HG02763 (cell line): ENCODE measurements around the gene PRR33.
"Not testable (repeated sequence)": the region's sequence is repeated elsewhere in the genome, so short reads cannot be mapped to it uniquely, and the experiment has no call there.

Experiments
- ATAC-seq: cut with Tn5 transposase; IDR thresholded peaks from one replicate; pipeline ENCODE4 v1.9.1; 2021; ENCODE audit warnings: mild to moderate bottlenecking, moderate library complexity; ENCODE audit not compliant: unreplicated experiment

The PRR33 gene

GRCh38 chr11:1889941-1890855, 1.5 kb downstream of the PRR33 start:
- no peak for ATAC-seq

GRCh38 chr11:1889224-1889930, 2.3 kb downstream of the PRR33 start:
- no peak for ATAC-seq

GRCh38 chr11:1888811-1889210, 2.9 kb downstream of the PRR33 start:
- no peak for ATAC-seq

GRCh38 chr11:1888347-1888753, 3.3 kb downstream of the PRR33 start:
- no peak for ATAC-seq

- no peak for ATAC-seq
Observed at GRCh38 chr11:1887451-1888346, 4.0 kb downstream of the PRR33 start.

GRCh38 chr11:1886551-1886950, 5.1 kb downstream of the PRR33 start:
- ATAC-seq: not testable (repeated sequence)

GRCh38 chr11:1884303-1884700, 7.4 kb downstream of the PRR33 start:
- no peak for ATAC-seq

- ATAC-seq: no peak
Observed at GRCh38 chr11:1883346-1884302, 8.1 kb downstream of the PRR33 start.

- no peak for ATAC-seq
Observed at GRCh38 chr11:1882265-1883238, 9.1 kb downstream of the PRR33 start.

GRCh38 chr11:1881442-1882264, 10.0 kb downstream of the PRR33 start:
- ATAC-seq: no peak

GRCh38 chr11:1880746-1881441, 10.8 kb downstream of the PRR33 start:
- no peak for ATAC-seq

GRCh38 chr11:1879941-1880720, 11.6 kb downstream of the PRR33 start:
- ATAC-seq: no peak

- no peak for ATAC-seq
Observed at GRCh38 chr11:1879342-1879940, 12.3 kb downstream of the PRR33 start.

GRCh38 chr11:1878137-1879031, 13.3 kb downstream of the PRR33 start:
- ATAC-seq: no peak
